ENCODE results near the gene ASIP.

GRCh38 chr20:34211591-34211990 is 29.6 kb upstream of the ASIP start:
- TF ChIP-seq EZH2 (IDR thresholded peaks at IDR 0.05; ENCODE audit: borderline replicate concordance, low read depth, low read length, poor library complexity, severe bottlenecking) = no peak
- no peak for TF ChIP-seq CTCF (conservative IDR thresholded peaks at IDR 0.05; ENCODE audit: low read depth, low read length)

Measured in A673 (cell line).